OCI-LY7 (cell line): ENCODE measurements around the gene PSAPL1.

Experiments used
- EZH2phosphoT487 ChIP-seq: fragments of 200-600 bp; sonication (generic); IDR thresholded peaks from 2 replicates; pipeline ENCODE4 v1.6.1; 2018; ENCODE audit warnings: low read depth, borderline replicate concordance, mild to moderate bottlenecking, mixed run types, antibody characterized with exemption, low read length, moderate library complexity, mixed read lengths
- TF ChIP-seq, protein P1 (sequence below): fragments of 200-600 bp; sonication (generic); conservative IDR thresholded peaks from 2 replicates; pipeline ENCODE4 v1.5.1; 2014; ENCODE audit warnings: mild to moderate bottlenecking, antibody characterized with exemption, low read length, moderate library complexity, mixed read lengths

DNA sequence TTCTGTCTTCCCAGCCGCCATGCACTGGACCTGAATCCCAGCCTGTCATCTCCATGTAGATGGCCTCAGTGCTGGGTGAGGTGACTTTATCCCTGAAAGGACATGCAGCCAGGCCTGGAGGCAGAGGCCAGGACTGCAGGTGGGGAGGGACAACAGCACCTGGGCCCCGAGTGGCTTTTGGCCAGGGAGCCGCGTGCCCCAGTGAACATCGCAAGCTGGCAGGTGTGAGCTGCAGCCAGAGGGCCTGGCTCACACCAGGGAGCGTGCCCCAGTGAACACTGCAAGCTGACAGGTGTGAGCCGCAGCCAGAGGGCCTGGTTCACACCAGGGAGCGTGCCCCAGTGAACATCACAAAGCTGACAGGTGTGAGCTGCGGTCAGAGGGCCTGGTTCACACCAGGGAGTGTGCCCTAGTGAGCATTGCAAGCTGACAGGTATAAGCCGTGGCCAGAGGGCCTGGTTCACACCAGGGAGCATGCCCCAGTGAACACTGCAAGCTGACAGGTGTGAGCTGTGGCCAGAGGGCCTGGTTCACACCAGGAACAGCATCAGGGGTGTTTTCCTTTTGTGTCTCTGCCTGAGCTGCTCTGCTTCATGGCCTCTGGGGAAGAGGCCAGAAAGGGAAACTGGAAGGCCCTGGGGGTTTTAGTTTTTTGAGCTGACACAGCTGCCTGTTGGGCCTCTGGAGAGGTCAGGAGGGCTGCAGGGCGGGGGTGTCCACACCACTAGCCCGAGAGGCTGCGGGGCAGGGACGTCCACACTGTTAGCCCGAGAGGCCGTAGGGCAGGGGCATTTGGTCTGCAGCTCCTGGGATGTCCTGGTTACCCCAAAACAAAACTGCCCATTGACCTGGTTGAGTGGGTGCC, 22.7 kb upstream of the PSAPL1 start:
- TF ChIP-seq, protein P1, sequence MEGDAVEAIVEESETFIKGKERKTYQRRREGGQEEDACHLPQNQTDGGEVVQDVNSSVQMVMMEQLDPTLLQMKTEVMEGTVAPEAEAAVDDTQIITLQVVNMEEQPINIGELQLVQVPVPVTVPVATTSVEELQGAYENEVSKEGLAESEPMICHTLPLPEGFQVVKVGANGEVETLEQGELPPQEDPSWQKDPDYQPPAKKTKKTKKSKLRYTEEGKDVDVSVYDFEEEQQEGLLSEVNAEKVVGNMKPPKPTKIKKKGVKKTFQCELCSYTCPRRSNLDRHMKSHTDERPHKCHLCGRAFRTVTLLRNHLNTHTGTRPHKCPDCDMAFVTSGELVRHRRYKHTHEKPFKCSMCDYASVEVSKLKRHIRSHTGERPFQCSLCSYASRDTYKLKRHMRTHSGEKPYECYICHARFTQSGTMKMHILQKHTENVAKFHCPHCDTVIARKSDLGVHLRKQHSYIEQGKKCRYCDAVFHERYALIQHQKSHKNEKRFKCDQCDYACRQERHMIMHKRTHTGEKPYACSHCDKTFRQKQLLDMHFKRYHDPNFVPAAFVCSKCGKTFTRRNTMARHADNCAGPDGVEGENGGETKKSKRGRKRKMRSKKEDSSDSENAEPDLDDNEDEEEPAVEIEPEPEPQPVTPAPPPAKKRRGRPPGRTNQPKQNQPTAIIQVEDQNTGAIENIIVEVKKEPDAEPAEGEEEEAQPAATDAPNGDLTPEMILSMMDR = no peak
- no peak for TF ChIP-seq EZH2phosphoT487
